ENCODE results near the gene ELL2.

Gene ELL2

GRCh38 chr5:95912029-95912428 is 49.6 kb downstream of the ELL2 start:
- Histone ChIP-seq H2AK5ac (ENCODE audit: low read length) (no peak overlapping the region), H3K4me1 (ENCODE audit: control insufficient read depth, low read depth, low read length) (peaks cover 2% of the 10 kb centered on the region), H3K36me3 (ENCODE audit: control insufficient read depth, insufficient read depth, low read length) (no peaks in the 10 kb centered on the region), H4K5ac (ENCODE audit: low read length) (no peak overlapping the region), H3K79me2 (ENCODE audit: control insufficient read depth, insufficient read depth, low read length) (no peaks in the 10 kb centered on the region), H2BK5ac (ENCODE audit: low read length) (no peak overlapping the region), H4K8ac (ENCODE audit: low read depth, low read length) (no peak overlapping the region), H3K27ac (ENCODE audit: low read depth, low read length) (no peak overlapping the region), H3K9ac (ENCODE audit: low read length) (no peak overlapping the region), H2BK15ac (replicated peaks; ENCODE audit: low read depth) (no peak overlapping the region), H3K23ac (ENCODE audit: low read length) (no peak overlapping the region), H3K79me1 (ENCODE audit: low read length) (peaks cover 12% of the 10 kb centered on the region), H3K18ac (ENCODE audit: low read length) (no peak overlapping the region), H3K27me3 (ENCODE audit: insufficient read depth, low read length, poor library complexity) (no peaks in the 10 kb centered on the region), H3K56ac (ENCODE audit: low read length) (no peak overlapping the region), H2BK120ac (ENCODE audit: low read depth, low read length) (no peak overlapping the region), H3K4ac (ENCODE audit: low read depth, low read length) (no peak overlapping the region), H3K4me2 (ENCODE audit: low read length) (no peak overlapping the region), H3K4me3 (ENCODE audit: low read length) (no peak overlapping the region)
- no CpG with 5 or more reads among the region's 2 CpGs for WGBS (ENCODE audit: extremely low coverage, insufficient coverage, low lambda C conversion rate)
- no peak for DNase-seq

GRCh38 chr5:95910521-95910920 is 51.1 kb downstream of the ELL2 start:
- no peaks in the 10 kb centered on the region for H3K36me3 ChIP-seq (ENCODE audit: control insufficient read depth, insufficient read depth, low read length)

GRCh38 chr5:95909738-95910137 is 51.9 kb downstream of the ELL2 start:
- Histone ChIP-seq H4K8ac (ENCODE audit: low read depth, low read length) (no peak overlapping the region), H3K4me2 (ENCODE audit: low read length) (no peak overlapping the region), H3K9ac (ENCODE audit: low read length) (no peak overlapping the region), H3K18ac (ENCODE audit: low read length) (no peak overlapping the region), H3K4me3 (ENCODE audit: low read length) (no peak overlapping the region), H2BK120ac (ENCODE audit: low read depth, low read length) (no peak overlapping the region), H3K56ac (ENCODE audit: low read length) (no peak overlapping the region), H2BK15ac (replicated peaks; ENCODE audit: low read depth) (no peak overlapping the region), H3K4me1 (ENCODE audit: control insufficient read depth, low read depth, low read length) (peaks cover 2% of the 10 kb centered on the region), H3K27me3 (ENCODE audit: insufficient read depth, low read length, poor library complexity) (no peaks in the 10 kb centered on the region), H3K4ac (ENCODE audit: low read depth, low read length) (no peak overlapping the region), H3K79me1 (ENCODE audit: low read length) (peaks cover 2% of the 10 kb centered on the region), H3K23ac (ENCODE audit: low read length) (no peak overlapping the region), H2BK5ac (ENCODE audit: low read length) (no peak overlapping the region), H3K79me2 (ENCODE audit: control insufficient read depth, insufficient read depth, low read length) (no peaks in the 10 kb centered on the region), H4K5ac (ENCODE audit: low read length) (no peak overlapping the region), H3K27ac (ENCODE audit: low read depth, low read length) (no peak overlapping the region), H3K36me3 (ENCODE audit: control insufficient read depth, insufficient read depth, low read length) (no peaks in the 10 kb centered on the region), H2AK5ac (ENCODE audit: low read length) (no peak overlapping the region)
- WGBS (ENCODE audit: extremely low coverage, insufficient coverage, low lambda C conversion rate): no CpG with 5 or more reads among the region's 1 CpG
- no peak for DNase-seq

More at GRCh38 chr5:95910521-95910920, 51.1 kb downstream of the ELL2 start:
- Histone ChIP-seq H3K79me1 (ENCODE audit: low read length) (peaks cover 4% of the 10 kb centered on the region), H3K18ac (ENCODE audit: low read length) (no peak overlapping the region), H3K4me2 (ENCODE audit: low read length) (no peak overlapping the region), H3K9ac (ENCODE audit: low read length) (no peak overlapping the region), H3K27ac (ENCODE audit: low read depth, low read length) (no peak overlapping the region), H3K56ac (ENCODE audit: low read length) (no peak overlapping the region), H3K4me3 (ENCODE audit: low read length) (no peak overlapping the region), H4K5ac (ENCODE audit: low read length) (no peak overlapping the region), H3K23ac (ENCODE audit: low read length) (no peak overlapping the region), H3K4ac (ENCODE audit: low read depth, low read length) (no peak overlapping the region), H3K4me1 (ENCODE audit: control insufficient read depth, low read depth, low read length) (peaks cover 2% of the 10 kb centered on the region), H3K79me2 (ENCODE audit: control insufficient read depth, insufficient read depth, low read length) (no peaks in the 10 kb centered on the region), H4K8ac (ENCODE audit: low read depth, low read length) (no peak overlapping the region), H2BK5ac (ENCODE audit: low read length) (no peak overlapping the region), H2AK5ac (ENCODE audit: low read length) (no peak overlapping the region), H3K27me3 (ENCODE audit: insufficient read depth, low read length, poor library complexity) (no peaks in the 10 kb centered on the region), H2BK120ac (ENCODE audit: low read depth, low read length) (no peak overlapping the region), H2BK15ac (replicated peaks; ENCODE audit: low read depth) (no peak overlapping the region)
- no CpG with 5 or more reads among the region's 4 CpGs for WGBS (ENCODE audit: extremely low coverage, insufficient coverage, low lambda C conversion rate)
- DNase-seq: no peak

GRCh38 chr5:95908799-95909198 is 52.9 kb downstream of the ELL2 start:
- no peak overlapping the region for H3K23ac ChIP-seq (ENCODE audit: low read length)
- H2BK120ac ChIP-seq (ENCODE audit: low read depth, low read length): no peak overlapping the region
- no peak overlapping the region for H3K4me3 ChIP-seq (ENCODE audit: low read length)
- H4K8ac ChIP-seq (ENCODE audit: low read depth, low read length): no peak overlapping the region
- H2BK15ac ChIP-seq (replicated peaks; ENCODE audit: low read depth): no peak overlapping the region
- no peaks in the 10 kb centered on the region for H3K79me2 ChIP-seq (ENCODE audit: control insufficient read depth, insufficient read depth, low read length)
- H3K18ac ChIP-seq (ENCODE audit: low read length): no peak overlapping the region
- H3K79me1 ChIP-seq (ENCODE audit: low read length): peaks cover 2% of the 10 kb centered on the region
- H3K27ac ChIP-seq (ENCODE audit: low read depth, low read length): no peak overlapping the region
- no peaks in the 10 kb centered on the region for H3K27me3 ChIP-seq (ENCODE audit: insufficient read depth, low read length, poor library complexity)
- H3K56ac ChIP-seq (ENCODE audit: low read length): no peak overlapping the region
- no peaks in the 10 kb centered on the region for H3K36me3 ChIP-seq (ENCODE audit: control insufficient read depth, insufficient read depth, low read length)
- H4K5ac ChIP-seq (ENCODE audit: low read length): no peak overlapping the region
- H3K4me2 ChIP-seq (ENCODE audit: low read length): no peak overlapping the region
- no peak overlapping the region for H3K4ac ChIP-seq (ENCODE audit: low read depth, low read length)
- H2AK5ac ChIP-seq (ENCODE audit: low read length): no peak overlapping the region
- peaks cover 4% of the 10 kb centered on the region for H3K4me1 ChIP-seq (ENCODE audit: control insufficient read depth, low read depth, low read length)
- H3K9ac ChIP-seq (ENCODE audit: low read length): no peak overlapping the region
- H2BK5ac ChIP-seq (ENCODE audit: low read length): no peak overlapping the region
- no peak for DNase-seq

GRCh38 chr5:95907740-95908706 is 53.6 kb downstream of the ELL2 start:
- Histone ChIP-seq H3K56ac (ENCODE audit: low read length) (no peak overlapping the region), H3K18ac (ENCODE audit: low read length) (no peak overlapping the region), H3K23ac (ENCODE audit: low read length) (no peak overlapping the region), H3K9ac (ENCODE audit: low read length) (no peak overlapping the region), H2BK15ac (replicated peaks; ENCODE audit: low read depth) (no peak overlapping the region), H3K4me3 (ENCODE audit: low read length) (no peak overlapping the region), H2BK5ac (ENCODE audit: low read length) (no peak overlapping the region), H3K79me1 (ENCODE audit: low read length) (peaks cover 2% of the 10 kb centered on the region), H2AK5ac (ENCODE audit: low read length) (no peak overlapping the region), H4K5ac (ENCODE audit: low read length) (no peak overlapping the region), H3K4me2 (ENCODE audit: low read length) (no peak overlapping the region), H3K27ac (ENCODE audit: low read depth, low read length) (no peak overlapping the region), H3K79me2 (ENCODE audit: control insufficient read depth, insufficient read depth, low read length) (no peaks in the 10 kb centered on the region), H3K36me3 (ENCODE audit: control insufficient read depth, insufficient read depth, low read length) (no peaks in the 10 kb centered on the region), H3K27me3 (ENCODE audit: insufficient read depth, low read length, poor library complexity) (no peaks in the 10 kb centered on the region), H2BK120ac (ENCODE audit: low read depth, low read length) (no peak overlapping the region), H3K4ac (ENCODE audit: low read depth, low read length) (no peak overlapping the region), H3K4me1 (ENCODE audit: control insufficient read depth, low read depth, low read length) (peaks cover 5% of the 10 kb centered on the region), H4K8ac (ENCODE audit: low read depth, low read length) (no peak overlapping the region)
- DNase-seq: no peak
- no CpG with 5 or more reads among the region's 5 CpGs for WGBS (ENCODE audit: extremely low coverage, insufficient coverage, low lambda C conversion rate)
